Right kidney (tissue), 9 donors: Measurements from ENCODE around the gene C1orf52.

Experiments
- DNase-seq: peaks from one replicate; pipeline ENCODE4 v3.0.0-alpha.2; 2016
- long read RNA-seq, 8 donors: transcript quantifications; one replicate each; lab custom pipeline, GENCODE V29; 2026

The C1orf52 gene
- long read RNA-seq, donor 1, transcript C1orf52-201 (4 exons, 3,391 nt), result major isoform, 14 of 80 reads
- long read RNA-seq, donor 1, transcript C1orf52-203 (3 exons, 1,219 nt), result minor isoform, 12 of 80 reads
- long read RNA-seq, donor 1, partial matches to known transcripts, result 54 of 80 reads
- long read RNA-seq, donor 1, other reads (novel, unspliced or antisense), result 0 of 80 reads
- long read RNA-seq, donor 2, transcript C1orf52-203 (3 exons, 1,219 nt), result minor isoform, 7 of 30 reads
- long read RNA-seq, donor 2, transcript C1orf52-201 (4 exons, 3,391 nt), result major isoform, 12 of 30 reads
- long read RNA-seq, donor 2, partial matches to known transcripts, result 11 of 30 reads
- long read RNA-seq, donor 2, other reads (novel, unspliced or antisense), result 0 of 30 reads
- long read RNA-seq, donor 3, transcript C1orf52-201 (4 exons, 3,391 nt), result major isoform, 5 of 11 reads
- long read RNA-seq, donor 3, partial matches to known transcripts, result 5 of 11 reads
- long read RNA-seq, donor 3, other reads (novel, unspliced or antisense), result 0 of 11 reads
- long read RNA-seq, donor 4, transcript C1orf52-201 (4 exons, 3,391 nt), result major isoform, 14 of 34 reads
- long read RNA-seq, donor 4, transcript C1orf52-203 (3 exons, 1,219 nt), result minor isoform, 9 of 34 reads
- long read RNA-seq, donor 4, partial matches to known transcripts, result 11 of 34 reads
- long read RNA-seq, donor 4, other reads (novel, unspliced or antisense), result 0 of 34 reads
- long read RNA-seq, donor 5, transcript C1orf52-203 (3 exons, 1,219 nt), result minor isoform, 8 of 28 reads
- long read RNA-seq, donor 5, transcript C1orf52-201 (4 exons, 3,391 nt), result major isoform, 10 of 28 reads
- long read RNA-seq, donor 5, partial matches to known transcripts, result 10 of 28 reads
- long read RNA-seq, donor 5, other reads (novel, unspliced or antisense), result 0 of 28 reads
- long read RNA-seq, donor 6, transcript C1orf52-203 (3 exons, 1,219 nt), result major isoform, 11 of 19 reads
- long read RNA-seq, donor 6, transcript C1orf52-201 (4 exons, 3,391 nt), result minor isoform, 8 of 19 reads
- long read RNA-seq, donor 6, partial matches to known transcripts, result 0 of 19 reads
- long read RNA-seq, donor 6, other reads (novel, unspliced or antisense), result 0 of 19 reads
- long read RNA-seq, donor 7, transcript C1orf52-203 (3 exons, 1,219 nt), result major isoform, 15 of 29 reads
- long read RNA-seq, donor 7, transcript C1orf52-201 (4 exons, 3,391 nt), result minor isoform, 14 of 29 reads
- long read RNA-seq, donor 7, partial matches to known transcripts, result 0 of 29 reads
- long read RNA-seq, donor 7, other reads (novel, unspliced or antisense), result 0 of 29 reads
- long read RNA-seq, donor 8, transcript C1orf52-201 (4 exons, 3,391 nt), result major isoform, 20 of 29 reads
- long read RNA-seq, donor 8, transcript C1orf52-203 (3 exons, 1,219 nt), result minor isoform, 9 of 29 reads
- long read RNA-seq, donor 8, partial matches to known transcripts, result 0 of 29 reads
- long read RNA-seq, donor 8, other reads (novel, unspliced or antisense), result 0 of 29 reads

GRCh38 chr1:85259118-85259911, at the start of gene C1orf52:
TSS of gene C1orf52 (minus strand) at chr1:85259662. CDS start at chr1:85259633, 29 bp downstream.
- peak; percentile 92 for DNase-seq

GRCh38 chr1:85308833-85309350, 49.4 kb upstream of the C1orf52 start:
- DNase-seq, result no peak

GRCh38 chr1:85307987-85308832, 48.7 kb upstream of the C1orf52 start:
- DNase-seq, result peak; percentile 75

- no peak for DNase-seq
Observed at GRCh38 chr1:85306236-85306635, 46.8 kb upstream of the C1orf52 start.

- DNase-seq, result no peak
Observed at GRCh38 chr1:85303440-85304162, 44.1 kb upstream of the C1orf52 start.

GRCh38 chr1:85300140-85300539, 40.7 kb upstream of the C1orf52 start:
- no peak for DNase-seq

- DNase-seq, result no peak
Observed at GRCh38 chr1:85297855-85298629, 38.6 kb upstream of the C1orf52 start.

GRCh38 chr1:85297538-85297854, 38.0 kb upstream of the C1orf52 start:
- DNase-seq, result no peak

- DNase-seq, result no peak
Observed at GRCh38 chr1:85296980-85297379, 37.5 kb upstream of the C1orf52 start.

GRCh38 chr1:85295654-85296053, 36.2 kb upstream of the C1orf52 start:
- no peak for DNase-seq

GRCh38 chr1:85295006-85295431, 35.6 kb upstream of the C1orf52 start:
- no peak for DNase-seq

GRCh38 chr1:85290826-85291225, 31.4 kb upstream of the C1orf52 start:
- no peak for DNase-seq

GRCh38 chr1:85289848-85290335, 30.4 kb upstream of the C1orf52 start:
- DNase-seq, result no peak

- DNase-seq, result no peak
Observed at GRCh38 chr1:85289207-85289847, 29.9 kb upstream of the C1orf52 start.

- no peak for DNase-seq
Observed at GRCh38 chr1:85284202-85284601, 24.7 kb upstream of the C1orf52 start.

GRCh38 chr1:85283475-85284199, 24.2 kb upstream of the C1orf52 start:
- DNase-seq, result no peak

- DNase-seq, result no peak
Observed at GRCh38 chr1:85282424-85282823, 23.0 kb upstream of the C1orf52 start.
